ENCODE results near the gene SNN. TPM values are rescaled to one million over a fixed set of nuclear protein-coding genes. Genes with fewer than 3 reads are reported as not detected.

SNN gene
- total RNA-seq, 1 experiment from 2014 or later: 20.7 TPM

DNA sequence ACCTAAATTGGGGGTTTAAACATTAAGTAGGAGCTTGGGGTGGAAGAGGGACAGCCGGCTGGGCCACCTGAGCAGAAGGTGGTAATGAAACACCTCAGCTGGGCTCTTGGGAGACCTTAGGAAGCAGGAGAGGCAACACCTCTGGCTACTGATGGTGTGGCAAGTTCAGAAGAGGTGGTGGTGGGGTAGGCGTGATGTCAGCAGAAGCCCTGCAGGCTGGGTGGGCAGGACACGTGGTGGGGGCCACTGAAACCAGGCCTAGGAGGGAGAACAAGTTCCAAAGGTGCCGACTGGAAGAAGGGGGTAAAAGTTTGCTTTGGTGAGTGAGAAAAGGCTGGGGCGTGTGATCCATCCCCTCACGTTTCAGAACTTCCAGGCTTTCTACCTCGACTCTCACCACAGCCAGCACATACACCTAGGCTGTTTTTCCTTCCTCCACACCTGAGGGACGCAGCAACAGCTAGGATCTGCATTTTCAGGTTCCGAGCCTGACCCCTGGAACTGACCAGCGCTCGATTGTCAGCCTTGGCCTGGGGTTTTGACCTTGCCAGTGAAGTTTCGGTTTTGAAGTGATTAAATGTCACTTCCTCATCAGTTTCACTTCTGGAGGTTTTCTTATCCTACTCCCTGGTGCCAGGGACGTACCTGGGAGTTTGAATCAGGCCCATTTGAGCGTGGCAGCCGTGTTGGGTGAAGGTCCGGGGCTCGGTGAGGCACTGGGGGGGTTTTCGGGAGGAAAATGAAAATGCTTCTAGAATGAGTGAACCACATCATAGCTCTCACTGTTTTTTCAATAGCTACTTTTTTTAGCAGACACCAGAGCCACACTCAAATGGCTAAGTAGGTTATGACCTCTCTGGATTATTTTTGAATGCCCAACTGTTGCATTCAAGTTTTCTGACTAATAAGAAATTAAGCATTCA lies 10.0 kb downstream of the SNN start:
- DNase-seq (ENCODE audit: low spot score): no peak

DNA sequence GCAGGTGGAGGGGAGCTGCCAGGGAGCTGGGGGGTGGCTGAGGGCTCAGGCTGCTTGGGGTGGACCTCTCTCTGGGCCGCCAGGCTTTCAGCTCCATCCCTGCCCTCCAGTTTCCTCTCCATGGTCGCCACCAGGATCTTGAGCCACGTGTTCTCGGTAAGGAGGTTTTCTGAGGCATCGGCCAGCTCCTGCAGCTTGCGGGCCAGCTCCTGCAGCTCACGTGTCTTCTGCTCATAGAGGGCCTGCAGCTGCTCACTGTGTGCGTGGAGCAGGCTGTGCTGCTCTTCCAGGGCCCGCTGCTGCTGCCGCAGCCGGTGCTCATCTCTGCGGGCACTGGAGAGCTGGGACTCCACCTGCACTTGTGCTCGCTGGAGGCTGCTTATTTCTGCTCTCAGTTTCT lies 11.0 kb downstream of the SNN start:
- no peak for DNase-seq (ENCODE audit: low spot score)

DNA sequence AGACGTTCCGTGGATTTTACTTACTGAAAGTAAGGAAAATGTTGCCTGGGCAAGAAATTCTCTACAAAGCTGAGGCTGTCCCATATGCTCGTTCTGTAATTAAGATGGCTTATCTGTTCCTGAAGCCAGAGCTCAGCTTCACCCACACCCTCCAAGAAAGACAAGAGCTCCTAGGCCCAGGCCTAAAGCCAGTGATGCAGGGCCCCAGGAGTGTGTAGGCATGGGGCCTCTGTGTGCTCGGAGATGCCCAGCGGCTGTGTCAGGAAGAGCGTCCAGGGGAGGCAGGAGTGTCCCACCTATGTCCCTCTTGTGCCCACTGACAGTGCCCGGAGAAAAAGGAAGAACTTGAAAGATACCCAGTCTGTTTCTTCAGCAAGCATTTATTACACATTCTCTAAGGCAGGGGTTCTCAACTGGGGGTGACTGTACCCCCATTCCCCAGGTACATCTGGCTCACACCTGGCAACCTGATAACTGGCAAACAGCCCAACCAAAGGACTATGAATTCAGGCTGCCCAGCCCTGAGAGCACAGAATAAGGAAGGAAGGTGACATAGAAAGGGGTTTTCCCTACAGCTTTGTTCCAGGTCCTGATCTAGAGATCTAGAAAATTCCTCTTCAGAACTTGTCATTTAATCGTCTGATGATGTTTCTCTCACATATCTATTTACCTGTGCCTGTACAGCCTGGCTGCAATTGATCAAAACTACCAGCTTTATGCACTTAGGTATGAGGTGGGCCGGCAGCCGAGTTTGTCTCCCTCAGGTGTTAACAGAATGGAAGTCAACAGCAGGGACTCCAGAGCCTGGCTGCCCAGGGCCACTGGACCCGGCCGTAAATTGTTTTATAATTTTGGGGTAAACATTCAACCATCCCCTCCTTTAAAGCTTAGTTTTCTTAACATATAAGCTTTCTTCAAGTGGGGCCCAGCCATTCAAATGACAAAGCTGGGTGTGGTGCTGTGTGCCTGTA lies 12.0 kb downstream of the SNN start:
- DNase-seq (ENCODE audit: low spot score): no peak

DNA sequence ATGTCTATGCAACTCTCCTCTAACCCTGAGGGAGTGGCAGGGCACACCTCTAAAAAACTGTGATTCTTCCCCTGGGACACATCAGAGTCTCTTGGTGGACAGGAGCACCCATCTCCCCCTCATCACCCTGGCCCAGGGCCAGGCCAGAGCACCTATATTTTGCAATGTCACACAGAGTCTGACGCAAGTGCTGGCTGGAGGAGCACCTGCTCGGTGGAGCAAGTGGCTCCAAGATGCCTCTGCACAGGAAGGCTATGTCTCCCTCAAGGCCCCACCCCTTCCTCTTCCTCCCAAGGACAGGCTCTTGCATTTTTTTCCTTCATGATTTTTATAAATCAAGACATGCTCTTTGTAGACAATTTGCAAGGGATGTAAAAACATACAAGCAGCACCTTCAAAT lies 13.3 kb downstream of the SNN start:
- no peak for DNase-seq (ENCODE audit: low spot score)

DNA sequence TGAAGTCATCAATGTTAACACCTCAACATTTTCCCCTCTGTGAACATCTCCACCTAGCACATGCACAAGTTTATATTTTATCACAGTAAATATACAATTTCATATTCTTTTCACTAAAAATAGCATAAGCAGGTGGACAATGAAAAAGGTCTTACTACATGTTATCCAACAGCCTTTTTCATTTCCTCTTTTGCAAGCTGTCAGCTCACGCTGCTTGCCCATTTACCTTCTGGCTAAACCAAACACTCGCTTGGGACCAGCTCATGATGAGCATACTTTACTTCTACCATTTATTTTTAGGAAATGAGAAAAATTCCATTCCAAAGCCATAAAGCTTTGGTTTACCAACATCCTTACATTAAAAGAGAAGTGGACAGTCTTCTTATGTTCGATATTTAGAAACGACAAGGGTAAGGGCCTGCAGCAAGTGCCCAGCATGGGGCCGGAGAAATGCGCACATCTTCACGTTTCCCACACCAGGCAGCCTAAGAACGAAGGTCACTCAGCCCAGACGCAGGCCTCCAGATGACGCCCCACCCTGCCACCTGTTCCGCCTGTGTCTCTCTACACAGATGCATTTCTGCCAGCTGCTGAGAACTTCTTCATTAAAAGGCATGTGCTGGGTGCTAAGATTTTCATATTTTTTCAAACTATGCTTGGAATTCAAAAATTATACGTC lies 13.9 kb downstream of the SNN start:
- DNase-seq (ENCODE audit: low spot score): no peak

DNA sequence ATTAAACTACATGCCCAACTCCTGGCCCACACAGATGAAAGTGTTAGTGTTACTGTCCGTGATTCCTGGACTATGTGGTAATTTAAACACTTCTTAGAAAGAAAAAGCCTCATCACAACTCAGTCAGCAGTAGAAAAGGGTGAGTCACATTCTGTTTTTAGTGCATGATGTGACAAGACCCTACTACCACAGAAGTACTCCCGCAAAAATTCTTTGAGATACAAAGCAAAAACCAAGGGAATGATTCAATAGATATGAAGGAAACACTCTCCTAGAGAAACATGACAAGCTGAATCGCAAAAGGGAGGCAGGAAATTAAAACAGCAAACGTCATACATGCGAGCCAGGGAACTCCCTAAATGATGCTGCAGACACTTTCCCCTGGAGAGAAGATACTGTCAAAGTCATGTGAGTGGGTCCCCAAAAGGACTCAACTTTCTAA lies 14.4 kb downstream of the SNN start:
- DNase-seq (ENCODE audit: low spot score): peak; percentile 92

DNA sequence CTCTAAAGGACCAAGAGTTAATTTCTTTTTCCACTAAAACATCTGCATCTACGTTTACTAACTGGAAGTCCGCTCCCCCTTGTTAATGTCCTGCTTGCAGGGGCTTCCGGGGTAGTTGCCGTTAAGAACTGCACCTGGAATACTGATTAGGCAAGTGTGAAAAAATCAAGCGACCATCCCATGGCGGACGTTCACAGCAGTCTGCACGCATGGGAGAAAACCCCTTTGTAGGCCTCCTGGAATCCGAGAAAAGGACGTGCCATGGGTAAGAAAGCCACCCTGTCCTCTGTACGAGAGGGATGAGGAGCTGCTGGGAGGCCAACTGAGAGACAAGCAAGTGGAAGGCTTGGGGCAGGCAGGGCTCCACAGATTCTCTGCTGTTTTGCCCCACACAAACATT lies 14.9 kb downstream of the SNN start:
- DNase-seq (ENCODE audit: low spot score): no peak

DNA sequence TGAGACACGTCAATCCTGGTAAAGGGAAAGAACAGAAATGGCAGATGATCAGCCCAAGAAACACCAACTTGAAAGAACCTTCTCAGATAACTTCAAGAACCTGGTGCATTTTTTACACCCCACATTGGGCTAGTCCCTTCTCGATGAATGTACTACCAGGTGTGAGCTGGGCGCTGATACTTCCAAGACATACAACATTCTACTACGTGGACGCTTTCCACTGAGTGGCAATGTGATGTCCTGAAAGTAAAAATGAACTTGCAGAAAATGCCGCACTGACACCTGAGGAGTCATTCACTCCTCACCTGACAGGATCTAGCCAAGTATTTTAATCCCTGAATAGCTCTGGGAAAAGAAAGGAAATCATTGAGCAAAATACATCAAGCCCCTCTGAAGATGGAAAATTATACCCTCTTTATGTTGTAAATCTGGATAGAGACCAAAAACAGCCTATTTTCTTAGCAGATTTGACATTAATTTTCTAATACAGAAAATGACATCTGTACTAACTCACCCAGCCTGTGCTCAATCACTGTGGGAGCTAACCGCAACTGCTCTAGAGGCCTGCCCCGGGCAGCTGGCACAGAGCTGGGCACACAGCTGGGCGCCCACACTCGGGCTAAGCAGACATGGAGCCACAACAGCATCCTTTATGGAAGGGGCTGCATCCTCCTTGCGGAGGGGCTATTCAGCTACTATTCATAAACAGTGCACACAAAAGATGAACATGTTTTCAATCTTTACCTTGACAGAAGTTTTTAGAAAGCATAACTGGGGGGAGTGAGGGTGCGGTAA lies 16.2 kb downstream of the SNN start:
- no peak for DNase-seq (ENCODE audit: low spot score)

DNA sequence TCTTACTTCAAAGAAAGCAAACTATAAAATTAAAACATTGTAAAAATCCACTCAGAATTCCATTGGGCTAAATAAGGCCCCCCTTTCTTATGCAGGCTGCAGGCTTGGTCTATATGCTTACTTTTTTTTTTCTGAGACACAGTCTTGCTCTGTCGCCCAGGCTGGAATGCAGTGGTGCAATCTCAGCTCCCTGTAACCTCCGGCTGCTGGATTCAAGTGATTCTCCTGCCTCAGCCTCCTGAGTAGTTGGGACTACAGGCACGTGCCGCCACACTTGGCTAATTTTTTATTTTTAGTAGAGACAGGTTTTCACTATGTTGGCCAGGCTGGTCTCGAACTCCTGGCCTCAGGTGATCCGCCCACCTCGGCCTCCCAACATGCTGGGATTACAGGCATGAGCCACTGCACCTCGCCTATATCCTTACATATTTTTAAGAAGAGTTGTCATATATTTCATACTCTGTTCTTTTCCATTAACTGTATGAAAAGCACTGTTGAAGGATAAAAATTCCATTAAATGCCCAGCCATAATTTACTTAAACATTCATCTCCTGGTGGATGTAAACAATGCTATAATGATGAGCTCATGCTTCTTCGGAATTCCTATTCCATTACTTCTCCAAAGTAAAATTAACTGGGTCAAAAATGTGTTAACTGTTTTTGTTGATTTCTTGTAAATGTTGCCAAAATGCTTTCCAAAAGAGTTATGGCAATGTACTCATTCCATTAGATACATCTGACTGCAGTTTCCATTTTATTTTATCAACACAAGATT lies 17.8 kb downstream of the SNN start:
- DNase-seq (ENCODE audit: low spot score): no peak

DNA sequence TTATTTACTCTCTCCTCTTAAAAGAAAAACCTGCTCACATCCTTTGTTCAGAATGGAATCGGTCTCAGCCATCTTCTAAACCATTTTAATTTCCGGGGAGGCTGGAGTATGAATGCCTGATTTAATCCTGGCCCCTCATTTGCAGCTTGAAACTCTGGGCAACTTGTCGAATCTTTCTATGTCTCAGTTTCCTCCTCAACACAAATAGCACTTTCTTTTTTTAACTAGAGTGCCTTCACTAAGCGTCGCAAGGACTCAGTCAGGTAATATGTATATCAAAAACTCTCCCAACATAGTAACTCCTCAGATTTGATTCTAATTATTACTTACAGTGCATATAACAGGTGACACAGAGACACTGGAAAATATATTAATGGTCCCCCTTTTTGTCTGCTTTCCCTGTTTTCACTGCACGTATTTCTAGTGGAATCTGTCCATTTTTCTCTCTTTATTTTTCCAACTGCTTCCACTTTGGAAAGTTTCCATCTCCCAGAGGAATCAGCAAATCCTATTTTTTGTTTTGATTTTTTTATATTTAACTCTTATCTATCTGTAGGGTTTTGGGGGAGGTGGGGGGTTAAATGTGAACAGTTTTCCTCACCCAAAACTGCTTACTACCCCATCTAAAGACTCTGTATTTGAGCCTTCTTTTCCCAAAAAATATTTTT lies 18.6 kb downstream of the SNN start:
- DNase-seq (ENCODE audit: low spot score): no peak

DNA sequence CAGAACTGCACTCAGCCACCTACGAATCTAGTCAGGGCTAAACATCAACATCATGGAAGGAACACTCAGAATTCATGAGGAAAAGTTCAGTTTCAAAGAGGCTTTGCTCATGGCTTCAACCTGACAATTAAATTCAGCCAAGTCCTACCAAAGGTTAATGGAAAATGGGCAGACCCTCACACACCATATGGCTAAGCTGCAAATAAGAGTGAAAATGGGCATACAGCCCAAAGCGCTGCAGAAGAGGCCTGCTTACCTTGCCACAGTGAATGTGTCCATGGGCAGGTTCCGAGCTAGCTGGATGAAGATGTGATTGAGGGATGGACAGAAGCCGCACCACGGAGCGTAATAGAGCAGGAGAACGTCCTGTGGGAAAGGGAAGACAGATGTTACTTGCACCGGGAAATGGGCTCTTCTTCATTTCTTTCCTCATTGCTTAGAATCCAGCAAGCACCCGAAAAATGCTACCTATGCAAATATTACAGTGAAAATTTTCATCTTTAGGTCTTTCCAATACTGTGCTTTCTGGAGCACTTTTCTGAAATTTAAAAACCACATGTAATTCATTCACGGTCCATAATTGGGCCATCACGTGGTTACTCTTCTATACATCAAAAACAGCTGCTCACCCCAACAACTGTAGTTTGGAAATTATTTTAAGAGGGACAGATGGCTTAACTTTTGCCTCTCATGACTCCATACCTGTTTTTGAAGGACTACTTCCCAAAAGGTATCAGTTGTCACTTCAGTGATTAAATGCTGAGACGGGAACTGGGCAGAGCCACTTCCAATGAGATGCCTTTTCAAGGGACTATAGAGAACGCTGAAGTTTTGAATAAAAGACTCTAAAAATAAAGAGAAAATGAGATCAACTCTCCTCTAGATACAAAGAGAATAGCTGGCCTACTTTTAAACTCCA lies 19.6 kb downstream of the SNN start:
- DNase-seq (ENCODE audit: low spot score): no peak

DNA sequence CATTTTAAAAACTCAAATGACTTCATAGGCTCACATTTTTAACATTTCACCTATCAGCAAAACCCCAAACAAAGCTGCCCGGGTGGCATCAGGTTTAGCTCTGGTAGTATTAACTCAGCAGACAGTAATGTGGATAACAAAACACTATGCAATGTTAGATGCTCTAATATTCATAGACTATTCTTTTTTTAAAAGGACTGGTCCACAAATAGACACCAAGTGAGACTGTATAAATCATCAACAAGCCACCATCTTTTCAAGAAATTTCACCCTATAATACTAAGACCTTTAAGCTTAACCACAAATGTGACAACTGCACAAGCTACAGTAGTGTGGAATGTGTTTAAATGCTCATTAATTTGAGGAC lies 20.2 kb downstream of the SNN start:
- no peak for DNase-seq (ENCODE audit: low spot score)

DNA sequence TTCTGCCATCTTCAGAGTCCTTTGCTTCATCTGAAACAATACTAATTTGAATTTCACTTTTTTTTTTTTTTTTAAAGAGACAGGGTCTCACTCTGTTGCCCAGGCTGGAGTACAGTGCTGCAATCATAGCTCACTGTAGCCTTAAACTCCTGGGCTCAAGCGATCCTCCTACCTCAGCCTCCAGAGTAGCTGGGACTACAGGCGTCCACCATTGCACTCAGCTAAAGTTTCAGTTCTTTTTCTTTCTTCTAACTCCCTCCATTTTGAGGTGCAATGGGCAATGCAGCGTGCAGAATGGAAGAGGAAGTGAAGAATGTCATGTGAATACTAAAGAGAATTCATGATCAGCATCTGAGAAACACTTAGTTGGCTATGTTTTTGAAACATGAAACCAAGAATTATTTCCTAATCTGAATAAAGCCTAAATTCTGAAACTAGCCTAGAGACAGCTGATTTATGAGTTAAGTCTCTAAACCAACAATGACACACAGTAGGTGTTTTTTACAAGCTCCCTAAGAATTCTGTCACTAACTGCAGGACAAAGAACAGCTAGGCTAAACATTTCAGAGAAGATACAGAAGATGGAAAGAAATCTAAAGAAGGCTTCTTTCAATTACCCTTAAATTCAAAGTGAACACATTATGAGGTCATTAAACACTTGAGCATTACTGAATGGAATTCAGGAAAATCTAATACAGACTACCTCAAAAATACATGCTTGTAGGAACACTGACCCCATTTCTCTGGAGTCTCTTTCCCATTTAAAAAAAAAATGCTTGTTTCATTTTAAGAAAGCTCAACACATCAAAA lies 21.0 kb downstream of the SNN start:
- DNase-seq (ENCODE audit: low spot score): no peak

DNA sequence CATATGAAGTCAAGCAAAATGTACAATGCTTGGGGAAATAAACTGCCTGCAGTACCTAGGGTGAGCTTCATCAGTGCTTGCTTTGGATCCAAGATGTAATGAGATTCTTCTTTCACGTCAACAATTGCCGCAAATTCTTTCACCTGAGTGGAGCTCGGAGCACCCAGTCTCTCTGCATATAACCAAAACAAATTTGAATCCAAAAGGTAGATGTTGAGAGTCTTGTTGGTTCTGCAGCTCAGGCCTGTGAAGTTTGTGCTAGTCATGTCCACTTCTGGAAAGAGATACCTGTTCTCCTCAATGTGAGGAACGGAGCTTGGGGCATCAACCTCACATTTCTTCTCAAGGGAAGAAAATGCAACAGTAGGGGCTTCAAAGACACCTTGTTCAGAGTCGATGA lies 23.0 kb downstream of the SNN start:
- DNase-seq (ENCODE audit: low spot score): no peak

DNA sequence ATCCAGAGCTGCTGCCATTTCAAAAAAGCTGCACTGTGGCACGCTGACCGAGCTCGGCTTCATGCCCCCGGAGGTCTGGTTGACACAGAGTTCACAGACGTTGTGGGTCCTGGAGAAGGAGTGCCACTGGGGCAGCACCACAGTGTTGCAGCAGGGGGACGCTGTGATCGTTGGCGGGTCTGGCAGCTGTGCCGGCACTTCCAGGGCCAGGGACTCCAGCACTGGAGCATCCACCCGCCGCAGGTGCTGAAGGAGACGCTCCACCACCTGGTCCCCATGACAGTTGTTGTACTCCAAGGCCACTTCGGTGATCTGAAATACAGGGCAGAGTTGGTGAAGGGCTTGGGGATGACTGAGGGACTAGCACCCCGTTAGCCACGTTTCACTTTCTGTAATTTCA lies 23.5 kb downstream of the SNN start:
- no peak for DNase-seq (ENCODE audit: low spot score)

DNA sequence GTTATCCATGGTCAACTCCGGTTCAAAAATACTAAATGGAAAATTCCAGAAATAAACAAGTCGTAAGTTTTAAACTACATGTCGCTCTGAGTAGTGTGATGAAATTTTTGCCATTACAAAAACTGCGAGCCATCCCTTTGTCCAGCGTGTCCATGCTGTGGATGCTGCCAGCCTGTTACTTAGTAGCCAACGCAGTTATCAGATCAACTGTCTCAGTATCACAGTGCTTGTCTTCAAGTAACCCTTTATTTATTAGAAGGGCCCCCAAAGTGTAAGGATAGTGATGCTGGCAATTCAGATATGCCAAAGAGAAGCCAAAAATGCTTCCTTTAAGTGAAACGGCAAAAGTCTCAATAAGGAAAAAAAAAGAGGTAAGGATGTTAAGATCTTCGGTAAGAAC lies 23.9 kb downstream of the SNN start:
- DNase-seq (ENCODE audit: low spot score): no peak

DNA sequence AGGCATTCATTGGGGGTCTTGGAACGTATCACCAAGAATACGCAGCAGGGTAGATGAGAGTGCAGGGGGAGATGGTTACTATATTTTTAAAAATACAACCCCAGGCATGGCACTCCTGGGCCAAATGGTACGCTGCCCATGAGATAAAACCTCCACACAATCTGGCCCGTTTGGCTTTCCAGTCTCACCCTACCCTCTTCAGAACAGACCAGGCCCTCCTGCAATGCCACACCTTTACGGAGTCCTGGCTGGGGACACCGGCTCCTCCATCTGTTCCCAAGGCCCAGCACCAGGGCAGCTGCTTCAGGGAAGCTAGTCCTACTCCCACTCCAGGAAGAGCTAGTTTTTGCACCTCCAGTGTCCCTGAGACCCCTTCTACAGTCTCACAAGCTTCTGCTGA lies 24.4 kb downstream of the SNN start:
- no peak for DNase-seq (ENCODE audit: low spot score)
